Measurements from ENCODE around the gene TXNRD1. TPM values are rescaled to one million over a fixed set of nuclear protein-coding genes. Genes with fewer than 3 reads are reported as not detected.
A peak's percentile ranks its signal among the peaks of the same experiment; 100 is the strongest.

TXNRD1 gene
- total and polyA plus RNA-seq, 2 of the 8 experiments (the other 6 are each of a cell fraction or from before 2014, with no cell fraction given) = 56.8 to 127 TPM

DNA sequence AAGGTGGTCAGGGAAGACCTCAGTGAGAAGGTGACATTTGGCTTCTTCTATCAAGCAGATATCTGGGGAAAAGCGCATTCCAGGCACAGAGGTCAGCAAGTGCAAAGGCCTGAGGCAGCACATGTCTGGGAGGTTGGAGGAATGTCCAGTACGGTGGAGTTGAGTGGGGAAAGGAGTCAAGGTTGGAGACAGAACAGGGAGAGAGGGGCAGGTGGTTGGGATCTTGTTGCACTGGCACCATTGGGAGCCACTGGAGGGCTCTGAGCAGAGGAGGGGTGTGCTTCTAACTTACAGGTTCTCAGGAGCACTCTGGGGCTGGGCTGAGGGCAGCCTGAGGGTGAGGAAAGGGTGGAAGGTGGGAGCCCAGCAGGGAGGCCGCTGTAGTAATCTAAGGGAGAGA, 140.1 kb downstream of the TXNRD1 start:
- Histone ChIP-seq H3K9me3 (ENCODE audit: insufficient read depth in 2 of 2, low read depth in 1 of 2, low read length in 1 of 2) (no peaks in the 10 kb centered on the region), H3K4ac (replicated peaks; ENCODE audit: insufficient read length, low read depth, low read length) (no peak overlapping the region), H3K27me3 (replicated peaks in 1 of 4; ENCODE audit: control insufficient read depth in 3 of 4, extremely low read depth in 1 of 4, insufficient read depth in 3 of 4, low read length in 3 of 4) (no peaks in the 10 kb centered on the region), H3K18ac (ENCODE audit: extremely low read depth, low read length) (no peak overlapping the region), H2BK15ac (ENCODE audit: low read length) (no peak overlapping the region), H3K79me1 (ENCODE audit: low read depth, low read length) (no peaks in the 10 kb centered on the region), H4K20me1 (replicated peaks in 1 of 2; ENCODE audit: control insufficient read depth in 1 of 2, insufficient read depth in 2 of 2, low read length in 2 of 2) (peaks cover 0 to 3% of the 10 kb centered on the region in 2 experiments), H3K14ac (ENCODE audit: insufficient read length) (no peak overlapping the region), H3K56ac (replicated peaks; ENCODE audit: insufficient read length, low read depth, low read length) (no peak overlapping the region), H2BK12ac (ENCODE audit: low read depth, low read length) (no peak overlapping the region), H3K9ac (replicated peaks in 1 of 4; ENCODE audit: extremely low read depth in 1 of 4, low read depth in 3 of 4, low read length in 3 of 4) (no peak overlapping the region), H2BK5ac (ENCODE audit: low read depth, low read length) (peak overlapping the region; percentile 5; the same call in 1 of the 2 replicates), H3K79me2 (ENCODE audit: control insufficient read depth in 1 of 2, insufficient read depth in 2 of 2, low read length in 2 of 2) (no peaks in the 10 kb centered on the region), H3K23me2 (ENCODE audit: low read depth, low read length) (no peaks in the 10 kb centered on the region), H2BK20ac (ENCODE audit: low read length) (no peak overlapping the region), H3K4me3 (ENCODE audit: extremely low read depth in 1 of 4, insufficient read depth in 2 of 4, low read depth in 3 of 4, low read length in 4 of 4) (no peak overlapping the region), H2AFZ (ENCODE audit: low read length) (no peak overlapping the region), H4K8ac (ENCODE audit: extremely low read depth, insufficient read depth, low read length) (no peak overlapping the region; the same call in 1 of the 2 replicates), H3K4me1 (replicated peaks in 1 of 4; ENCODE audit: control insufficient read depth in 3 of 4, insufficient read depth in 4 of 4, low read length in 3 of 4) (peaks cover 0 to 6% (median 2%) of the 10 kb centered on the region in 4 experiments; a peak in 5 of 7 replicates), H3K27ac (ENCODE audit: low read depth, low read length) (no peak overlapping the region), H4K5ac (ENCODE audit: insufficient read length, low read depth, low read length) (no peak overlapping the region), H4K91ac (replicated peaks; ENCODE audit: insufficient read length, low read length) (no peak overlapping the region), H2AK5ac (ENCODE audit: low read depth, low read length) (no peak overlapping the region), H3K4me2 (ENCODE audit: insufficient read depth in 1 of 2, low read depth in 2 of 2, low read length in 2 of 2) (no peak overlapping the region), H2BK120ac (replicated peaks; ENCODE audit: low read depth, low read length) (no peak overlapping the region), H3K36me3 (ENCODE audit: control insufficient read depth in 2 of 4, insufficient read depth in 4 of 4, low read length in 3 of 4) (peaks cover 0 to 5% (median 1%) of the 10 kb centered on the region in 4 experiments; a peak in 2 of 8 replicates), H3K23ac (ENCODE audit: insufficient read length) (no peak overlapping the region)
- ChIA-PET POLR2A (ENCODE audit: partially characterized antibody) (interaction anchor here (0.9 to 3.8 kb wide), 2 partner anchors 8 to 13 kb away, joined by 3 to 10 read pairs; no protein-coding TSS in a partner anchor), CTCF (ENCODE audit: partially characterized antibody) (interaction anchor here (1.0 kb wide), 1 partner anchor 298 kb away, joined by 3 read pairs; no protein-coding TSS in a partner anchor)
- WGBS, 2 experiments (ENCODE audit: extremely low coverage in 1 of 2, insufficient coverage in 1 of 2, insufficient read length in 1 of 2, insufficient replicate concordance in 2 of 2, low coverage in 1 of 2, low lambda C conversion rate in 2 of 2, missing lambda C conversion rate in 1 of 2) = 90% methylated on average over 3 of the region's 3 CpGs; no CpG with 5 or more reads in 1 of the 2 experiments
- FAIRE-seq (no peak), DNase-seq (ENCODE audit: low read depth in 1 of 2, low spot score in 2 of 2) (peak in 1 of 2 experiments; percentile 43)
- no peak for TF ChIP-seq CEBPB (IDR thresholded peaks at IDR 0.05; ENCODE audit: low read depth, low read length)
- no peak for TF ChIP-seq TAF7 (optimal IDR thresholded peaks at IDR 0.05; ENCODE audit: borderline replicate concordance, low read depth, low read length)
- no peak for TF ChIP-seq KDM5A (IDR thresholded peaks at IDR 0.05; ENCODE audit: low read length)
- TF ChIP-seq GABPA (IDR thresholded peaks at IDR 0.05; ENCODE audit: borderline replicate concordance, insufficient read depth, low read length) = no peak
- TF ChIP-seq SP4 (IDR thresholded peaks at IDR 0.05; ENCODE audit: low read length) = no peak
- TF ChIP-seq SP2 (IDR thresholded peaks at IDR 0.05; ENCODE audit: low read length) = no peak
- TF ChIP-seq SIRT6 (IDR thresholded peaks at IDR 0.05; ENCODE audit: low read length) = no peak
- TF ChIP-seq TBP (IDR thresholded peaks at IDR 0.05; ENCODE audit: low read depth, low read length) = no peak
- TF ChIP-seq BCL11A (IDR thresholded peaks at IDR 0.05; ENCODE audit: low read depth in 2 of 2, low read length in 2 of 2) = no peak
- no peak for TF ChIP-seq FOSL1 (IDR thresholded peaks at IDR 0.05; ENCODE audit: insufficient read depth, low read depth, low read length)
- TF ChIP-seq CBX5 (IDR thresholded peaks at IDR 0.05; ENCODE audit: low read depth, low read length) = no peak

Measured in H1 (cell line).